ENCODE measurements around the gene PLEKHO1.

DNA sequence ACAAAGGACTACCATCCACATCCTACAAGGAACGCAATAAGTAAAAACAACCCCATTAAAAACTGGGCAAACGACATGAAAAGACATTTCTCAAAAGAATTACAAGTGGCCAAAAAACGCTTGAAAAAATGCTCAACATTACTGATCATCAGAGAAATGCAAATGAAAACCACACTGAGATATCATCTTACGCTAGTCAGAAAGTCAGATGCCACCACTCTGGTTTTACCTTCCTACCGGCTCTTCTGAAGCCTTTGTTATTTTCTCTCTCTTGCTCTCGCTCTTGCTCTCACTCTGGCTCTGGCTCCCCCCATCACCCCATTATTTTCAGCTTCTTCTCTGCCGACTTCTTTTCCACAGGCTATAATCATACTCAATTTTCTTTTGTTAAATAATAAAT lies 43.4 kb upstream of the PLEKHO1 start:
- TF ChIP-seq, protein P1, sequence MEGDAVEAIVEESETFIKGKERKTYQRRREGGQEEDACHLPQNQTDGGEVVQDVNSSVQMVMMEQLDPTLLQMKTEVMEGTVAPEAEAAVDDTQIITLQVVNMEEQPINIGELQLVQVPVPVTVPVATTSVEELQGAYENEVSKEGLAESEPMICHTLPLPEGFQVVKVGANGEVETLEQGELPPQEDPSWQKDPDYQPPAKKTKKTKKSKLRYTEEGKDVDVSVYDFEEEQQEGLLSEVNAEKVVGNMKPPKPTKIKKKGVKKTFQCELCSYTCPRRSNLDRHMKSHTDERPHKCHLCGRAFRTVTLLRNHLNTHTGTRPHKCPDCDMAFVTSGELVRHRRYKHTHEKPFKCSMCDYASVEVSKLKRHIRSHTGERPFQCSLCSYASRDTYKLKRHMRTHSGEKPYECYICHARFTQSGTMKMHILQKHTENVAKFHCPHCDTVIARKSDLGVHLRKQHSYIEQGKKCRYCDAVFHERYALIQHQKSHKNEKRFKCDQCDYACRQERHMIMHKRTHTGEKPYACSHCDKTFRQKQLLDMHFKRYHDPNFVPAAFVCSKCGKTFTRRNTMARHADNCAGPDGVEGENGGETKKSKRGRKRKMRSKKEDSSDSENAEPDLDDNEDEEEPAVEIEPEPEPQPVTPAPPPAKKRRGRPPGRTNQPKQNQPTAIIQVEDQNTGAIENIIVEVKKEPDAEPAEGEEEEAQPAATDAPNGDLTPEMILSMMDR (IDR thresholded peaks at IDR 0.05): no peak
- TF ChIP-seq POLR2AphosphoS5 (IDR thresholded peaks at IDR 0.05): no peak

Measured in esophagus muscularis mucosa (tissue), 3 donors.